Hindlimb muscle (tissue), 1 donor: ENCODE results near the gene YIPF3. TPM values are rescaled to one million over a fixed set of nuclear protein-coding genes. Genes with fewer than 3 reads are reported as not detected.
A peak's percentile ranks its signal among the peaks of the same experiment; 100 is the strongest.
"Not testable (repeated sequence)": the region's sequence is repeated elsewhere in the genome, so short reads cannot be mapped to it uniquely, and the experiment has no call there.

Experiments used
- DNase-seq: peaks from one replicate; pipeline ENCODE4 v3.0.0-alpha.2; 2013
- polyA plus RNA-seq: library from polyadenylated mRNA; unstranded; fragments of 120-200 nt; gene quantifications from one replicate; pipeline ENCODE4 v1.2.1, GENCODE V29; 2013; ENCODE audit not compliant: insufficient read length

The YIPF3 gene
- polyA plus RNA-seq, 1 donor, result 87.5 TPM

GRCh38 chr6:43491750-43492661 is 24.7 kb downstream of the YIPF3 start:
- DNase-seq, result peak; percentile 53

DNA sequence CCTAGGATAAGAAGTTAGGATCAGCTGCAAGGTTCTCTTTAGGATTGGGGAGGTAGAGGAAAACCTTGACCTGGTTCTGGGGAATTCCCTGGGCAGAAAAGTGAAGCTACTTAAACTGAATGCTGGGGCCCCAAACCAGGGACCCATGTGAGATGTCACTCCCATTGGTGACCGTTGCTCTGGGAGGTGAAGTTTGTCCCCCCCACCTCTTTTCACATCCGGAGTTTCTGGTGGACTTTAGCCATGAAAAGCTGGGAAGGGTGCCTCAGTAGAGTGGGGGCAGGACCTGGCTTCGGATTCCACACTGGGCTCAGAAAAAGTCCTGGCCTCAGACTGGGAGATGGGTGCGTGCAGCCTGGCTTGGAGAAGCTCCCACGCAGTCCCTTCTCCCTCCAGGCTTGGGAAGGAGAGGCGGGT is 26.2 kb downstream of the YIPF3 start:
- DNase-seq, result no peak

DNA sequence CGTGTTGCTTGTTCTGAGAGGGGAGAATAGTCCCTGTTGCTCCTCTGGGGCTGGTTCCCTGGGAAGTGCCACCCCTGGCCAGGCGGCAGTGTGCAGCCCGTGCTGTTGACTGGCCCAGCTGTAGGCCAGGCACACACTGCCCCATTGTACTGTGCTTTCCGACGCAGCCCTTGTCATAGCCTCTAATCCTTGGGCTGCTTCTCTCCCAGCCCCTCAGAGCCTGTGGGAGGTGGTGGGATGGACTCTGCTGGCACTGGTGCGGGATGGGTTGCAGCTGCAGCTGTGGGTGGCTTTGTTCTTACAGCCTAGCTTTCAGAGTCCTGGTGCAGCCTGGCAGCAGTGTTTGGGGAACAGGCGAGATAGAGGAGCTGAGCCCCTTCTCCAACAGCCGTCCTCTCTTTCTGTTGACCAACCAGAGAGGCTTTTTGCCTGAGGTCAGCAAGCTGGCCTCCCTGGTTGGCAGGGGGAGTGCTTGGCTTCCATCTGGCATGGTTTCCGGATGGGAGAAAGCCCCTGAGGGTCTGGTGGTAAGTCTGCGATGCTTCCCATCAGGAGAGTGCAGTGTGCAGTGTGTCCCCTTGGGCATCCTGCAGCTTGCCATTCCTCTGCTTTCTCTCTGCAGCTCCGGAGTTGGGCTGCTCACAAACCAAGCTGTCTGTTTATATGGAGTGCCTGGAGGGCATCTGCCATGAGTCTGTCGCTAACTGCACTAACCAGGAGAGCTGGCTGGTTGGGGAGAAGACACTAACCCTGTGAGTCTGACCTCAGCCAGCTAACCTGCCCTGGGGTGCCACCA is 27.3 kb downstream of the YIPF3 start:
- DNase-seq, result peak; percentile 19

DNA sequence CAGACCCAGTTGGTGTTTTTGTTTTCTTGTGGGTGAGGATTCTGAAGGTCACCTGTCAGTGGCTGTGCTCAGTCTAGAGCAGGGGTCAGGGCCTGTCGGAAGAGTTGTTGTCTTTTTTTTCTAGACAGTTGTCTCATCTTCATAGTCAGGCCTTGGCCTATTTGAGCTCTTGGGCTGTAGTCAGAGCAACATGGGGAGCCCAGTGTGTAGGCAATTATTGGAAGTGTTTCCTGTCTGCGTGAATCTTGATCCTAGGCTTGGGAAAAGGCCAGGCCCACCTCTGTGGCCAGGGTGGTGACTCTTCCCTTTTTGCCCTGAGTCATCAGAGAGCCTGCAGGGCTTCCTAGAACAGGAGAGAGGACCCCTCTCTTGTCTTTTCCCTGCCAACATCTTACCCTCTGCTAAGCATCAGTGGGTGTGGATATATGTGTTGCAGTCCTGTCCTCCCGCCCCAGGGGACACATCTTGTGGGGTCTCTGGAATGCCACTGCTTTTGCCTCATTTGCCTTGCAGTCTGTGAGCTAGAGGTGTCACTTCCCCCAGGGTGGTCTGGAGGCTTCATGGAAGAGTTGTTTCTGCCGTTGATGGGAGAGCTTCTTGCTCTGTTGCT is 28.0 kb downstream of the YIPF3 start:
- no peak for DNase-seq

GRCh38 chr6:43481591-43482236 is 35.0 kb downstream of the YIPF3 start:
- DNase-seq, result no peak

DNA sequence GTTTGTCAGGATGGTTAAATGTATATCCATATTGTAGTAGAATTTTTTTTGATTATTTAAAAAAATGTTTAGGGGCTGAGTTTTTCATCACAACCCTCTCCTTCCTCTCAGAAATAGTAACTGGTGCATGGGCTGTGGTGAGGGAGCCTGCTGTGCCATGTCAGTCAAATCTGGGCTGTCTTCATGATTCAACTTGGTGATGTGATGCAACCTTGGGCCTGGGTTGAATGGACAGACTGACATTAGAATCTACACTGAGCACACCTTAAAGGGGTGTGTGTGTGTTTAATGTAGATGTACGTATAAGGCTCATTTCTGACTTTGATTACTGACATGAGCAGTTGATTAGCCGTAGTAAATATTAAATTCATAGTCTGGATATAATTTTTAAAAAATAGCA is 35.7 kb downstream of the YIPF3 start:
- DNase-seq, result no peak

- DNase-seq, result no peak
Measured at GRCh38 chr6:43478008-43478372, 38.7 kb downstream of the YIPF3 start.

GRCh38 chr6:43477235-43478007 is 39.3 kb downstream of the YIPF3 start, which contains the start of gene TJAP1:
TJAP1 (plus strand) TSS chr6:43477570; CDS start chr6:43499002, 21,432 bp downstream.
- DNase-seq, result peak; percentile 91

GRCh38 chr6:43476746-43477145 is 40.0 kb downstream of the YIPF3 start:
- no peak for DNase-seq

DNA sequence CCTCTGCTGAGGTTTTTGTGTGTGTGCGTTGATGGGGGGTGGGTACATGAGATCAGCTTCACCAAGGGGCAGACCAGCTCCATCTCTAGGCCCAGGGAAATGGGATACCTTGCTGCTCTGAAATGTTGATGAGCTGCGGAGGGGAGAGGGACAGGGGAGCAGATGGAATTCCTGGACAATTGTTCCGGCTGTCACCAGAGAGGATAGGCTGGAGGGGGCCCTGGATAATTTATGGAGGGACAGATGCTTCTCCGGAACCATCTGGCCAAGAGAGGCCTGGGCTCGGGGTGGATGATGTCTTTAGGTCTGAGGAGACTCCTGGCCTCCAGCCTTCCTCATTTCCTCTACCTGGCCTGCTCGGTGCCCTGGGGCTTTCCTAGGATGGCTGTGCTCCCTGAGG is 41.2 kb downstream of the YIPF3 start:
- no peak for DNase-seq

- no peak for DNase-seq
Measured at GRCh38 chr6:43472515-43472914, 44.2 kb downstream of the YIPF3 start.

GRCh38 chr6:43471399-43471798 is 45.3 kb downstream of the YIPF3 start:
- no peak for DNase-seq

DNA sequence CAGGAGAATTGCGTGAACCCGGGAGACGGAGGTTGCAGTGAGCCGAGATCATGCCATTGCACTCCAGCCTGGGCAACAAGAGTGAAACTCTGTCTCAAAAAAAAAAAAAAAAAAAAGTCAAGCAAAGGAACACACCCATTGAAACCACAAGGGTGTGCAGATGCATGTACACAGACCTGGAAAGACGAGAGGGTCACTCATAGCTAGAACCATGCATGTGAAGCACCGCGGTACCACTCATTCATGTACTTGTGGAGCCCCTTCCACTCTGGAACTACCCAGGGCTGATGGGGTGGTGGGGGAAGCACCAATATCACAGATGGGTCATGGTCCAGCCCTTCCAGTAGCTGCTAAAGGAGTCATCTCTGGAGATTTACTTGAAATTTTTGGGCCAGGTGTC is 46.8 kb downstream of the YIPF3 start:
- no peak for DNase-seq

DNA sequence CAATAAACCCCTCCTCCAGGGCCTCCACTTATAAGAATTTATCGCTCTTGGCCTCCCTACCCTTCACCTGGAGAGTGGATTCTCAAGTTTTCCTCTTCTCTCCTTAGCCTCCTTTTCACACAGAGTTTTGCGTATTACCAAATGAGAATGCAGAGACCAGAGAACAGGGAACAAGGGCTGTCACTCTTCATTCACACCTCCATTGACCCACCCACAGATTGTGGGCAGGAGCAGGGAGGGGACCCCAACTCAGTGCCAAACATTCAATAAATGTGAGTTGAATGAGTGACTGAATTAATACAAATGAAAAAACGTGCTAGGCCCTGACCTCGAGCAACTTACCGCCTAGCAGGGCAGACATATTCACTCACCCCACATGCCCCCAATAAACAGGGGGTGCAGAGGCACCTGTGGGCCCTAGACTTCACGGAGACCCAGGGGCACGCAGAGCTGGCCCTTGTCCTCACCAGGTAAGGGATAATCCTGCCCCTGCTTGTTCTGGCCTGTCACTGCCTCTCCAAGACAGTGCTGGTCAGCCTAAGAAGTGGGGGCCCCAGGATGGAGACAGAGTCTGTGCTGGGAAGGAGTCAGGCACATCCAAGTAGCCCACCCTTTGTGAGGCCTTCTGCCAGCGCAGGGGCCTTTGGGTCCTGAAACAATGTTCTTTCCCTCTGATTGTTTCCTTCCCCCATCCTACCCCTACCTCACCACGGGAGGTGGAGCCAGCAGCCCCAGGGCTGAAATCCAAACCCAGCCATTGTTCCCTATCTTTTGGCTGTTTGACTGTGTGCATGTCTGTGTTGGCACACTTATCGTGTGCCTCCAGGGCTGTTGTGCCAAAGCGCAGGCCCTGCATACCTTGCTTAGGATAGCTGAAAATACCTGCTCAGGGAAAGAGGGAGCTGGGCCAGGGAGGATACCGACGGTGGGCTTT is 47.7 kb downstream of the YIPF3 start:
- DNase-seq, result no peak

- DNase-seq, result no peak
Measured at GRCh38 chr6:43468240-43468639, 48.5 kb downstream of the YIPF3 start.

DNA sequence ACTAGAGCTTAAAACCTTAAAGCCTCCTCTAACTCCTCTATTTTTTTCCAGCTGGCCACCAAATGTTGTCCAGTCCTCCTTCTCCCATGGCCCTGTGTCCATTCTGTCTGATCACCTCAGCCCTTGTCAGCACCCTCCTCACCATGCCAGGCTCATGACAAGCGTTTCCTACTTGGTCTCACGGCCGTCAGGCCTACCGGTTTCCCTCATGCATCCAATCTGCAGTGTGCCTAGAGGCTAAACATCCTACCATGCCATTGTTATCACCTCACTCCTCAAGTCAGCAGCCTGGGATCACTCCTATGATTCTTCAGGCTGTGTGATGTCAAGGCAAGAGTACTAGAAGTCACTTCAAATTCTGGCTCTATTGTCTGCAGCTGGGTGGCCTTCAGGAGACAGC is 49.0 kb downstream of the YIPF3 start:
- DNase-seq, result no peak

DNA sequence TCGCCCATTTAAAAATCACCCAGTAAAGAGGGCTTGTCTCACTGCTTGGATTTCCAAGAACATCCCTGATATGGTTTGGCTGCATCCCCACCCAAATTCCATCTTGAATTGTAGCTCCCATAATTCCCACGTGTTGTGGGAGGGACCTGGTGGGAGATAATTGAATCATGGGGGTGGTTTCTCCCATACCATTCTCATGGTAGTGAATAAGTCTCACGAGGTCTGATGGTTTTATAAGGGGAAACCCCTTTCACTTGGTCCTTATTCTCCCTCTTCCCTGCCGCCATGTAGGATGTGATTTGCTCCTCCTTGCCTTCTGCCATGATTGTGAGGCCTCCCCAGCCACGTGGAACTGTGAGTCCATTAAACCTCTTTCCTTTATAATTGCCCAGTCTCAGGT is 49.5 kb downstream of the YIPF3 start:
- DNase-seq, result not testable (repeated sequence)

- no peak for DNase-seq
Measured at GRCh38 chr6:43465948-43466347, 50.8 kb downstream of the YIPF3 start.

DNA sequence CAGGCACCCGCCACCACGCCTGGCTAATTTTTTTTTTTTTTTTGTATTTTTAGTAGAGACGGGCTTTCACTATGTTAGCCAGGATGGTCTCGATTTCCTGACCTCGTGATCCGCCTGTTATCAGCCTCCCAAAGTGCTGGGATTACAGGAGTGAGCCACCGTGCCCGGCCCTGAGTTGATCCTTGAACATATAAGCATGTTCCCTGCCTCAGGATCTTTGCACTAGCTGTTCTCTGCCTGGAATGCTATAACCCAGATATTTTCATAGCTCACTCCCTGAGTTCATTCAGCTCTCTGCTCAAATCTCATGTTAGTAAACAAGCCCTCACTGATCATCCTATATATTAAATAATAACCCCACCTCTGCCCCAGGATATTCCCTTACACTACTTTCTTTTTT is 52.4 kb downstream of the YIPF3 start:
- no peak for DNase-seq

DNA sequence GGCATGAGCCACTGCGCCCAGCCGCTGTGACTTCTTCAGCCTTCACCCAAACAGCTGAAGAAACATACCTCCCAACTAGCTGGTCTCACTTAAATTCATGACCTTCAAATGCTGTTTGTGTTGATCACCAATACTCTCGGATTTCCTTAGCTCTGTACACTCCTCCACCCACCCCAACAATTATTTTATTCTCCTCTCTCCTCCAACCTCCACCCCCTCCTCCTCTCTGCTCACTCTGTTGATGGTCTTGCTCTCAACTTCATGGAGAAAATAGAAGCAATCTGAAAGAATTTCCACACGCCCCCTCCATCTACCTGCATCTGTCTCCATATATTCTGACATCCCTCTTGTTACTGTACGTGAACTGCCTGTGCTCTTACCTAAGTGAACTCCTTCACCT is 54.8 kb downstream of the YIPF3 start:
- DNase-seq, result no peak
